Retinal pigment epithelial cell (primary cell): Measurements from ENCODE around the gene CHST15.

Experiments used
- DNase-seq: peaks from one replicate; pipeline ENCODE4 v3.0.0-alpha.2; 2010; ENCODE audit warnings: low read depth
- H3K4me3 ChIP-seq: 2 replicates; pipeline ENCODE4 v1.5.1; 2011; ENCODE audit warnings: mild to moderate bottlenecking, low read length, control low read depth, moderate library complexity
- TF ChIP-seq, protein P1 (sequence below): conservative IDR thresholded peaks from 2 replicates; pipeline ENCODE4 v1.5.1; 2011; ENCODE audit warnings: low read depth, low read length, control low read depth, inconsistent platforms

CHST15 gene

DNA sequence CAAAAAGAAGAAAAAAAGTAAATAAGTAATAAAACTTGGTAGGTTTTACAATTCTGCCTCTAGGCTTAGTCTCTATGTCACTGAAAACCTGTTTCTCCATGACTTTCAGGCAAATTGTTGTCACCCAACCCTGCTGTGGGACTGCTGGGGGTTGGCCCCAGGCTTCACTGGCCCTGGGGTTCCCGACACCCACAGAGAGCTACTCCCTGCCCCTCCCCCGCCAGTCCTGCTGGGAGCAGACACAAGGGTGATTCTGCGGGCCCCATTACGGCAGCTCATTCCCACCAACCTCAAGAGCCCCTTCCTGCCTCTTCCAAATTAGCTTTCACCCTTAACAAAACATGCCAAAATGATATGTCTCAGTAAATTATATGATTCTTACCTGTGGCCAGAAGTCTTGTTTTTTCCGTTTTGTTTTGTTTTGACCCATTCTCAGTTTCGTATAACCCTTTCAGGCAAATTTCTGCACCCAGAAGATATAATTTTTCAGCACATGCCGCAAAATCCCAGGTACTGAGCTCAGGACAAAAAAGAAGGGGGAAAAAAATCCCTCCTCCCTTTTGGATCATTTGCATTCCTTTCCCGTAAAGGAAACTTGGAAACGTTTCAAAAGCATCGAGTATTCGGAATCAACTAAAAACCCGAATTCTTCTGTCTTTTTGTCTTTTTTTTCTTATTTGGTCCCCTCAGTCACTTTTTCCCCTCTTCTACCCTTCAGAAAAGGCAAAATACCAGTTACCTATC, 27.8 kb downstream of the CHST15 start:
- TF ChIP-seq, protein P1, sequence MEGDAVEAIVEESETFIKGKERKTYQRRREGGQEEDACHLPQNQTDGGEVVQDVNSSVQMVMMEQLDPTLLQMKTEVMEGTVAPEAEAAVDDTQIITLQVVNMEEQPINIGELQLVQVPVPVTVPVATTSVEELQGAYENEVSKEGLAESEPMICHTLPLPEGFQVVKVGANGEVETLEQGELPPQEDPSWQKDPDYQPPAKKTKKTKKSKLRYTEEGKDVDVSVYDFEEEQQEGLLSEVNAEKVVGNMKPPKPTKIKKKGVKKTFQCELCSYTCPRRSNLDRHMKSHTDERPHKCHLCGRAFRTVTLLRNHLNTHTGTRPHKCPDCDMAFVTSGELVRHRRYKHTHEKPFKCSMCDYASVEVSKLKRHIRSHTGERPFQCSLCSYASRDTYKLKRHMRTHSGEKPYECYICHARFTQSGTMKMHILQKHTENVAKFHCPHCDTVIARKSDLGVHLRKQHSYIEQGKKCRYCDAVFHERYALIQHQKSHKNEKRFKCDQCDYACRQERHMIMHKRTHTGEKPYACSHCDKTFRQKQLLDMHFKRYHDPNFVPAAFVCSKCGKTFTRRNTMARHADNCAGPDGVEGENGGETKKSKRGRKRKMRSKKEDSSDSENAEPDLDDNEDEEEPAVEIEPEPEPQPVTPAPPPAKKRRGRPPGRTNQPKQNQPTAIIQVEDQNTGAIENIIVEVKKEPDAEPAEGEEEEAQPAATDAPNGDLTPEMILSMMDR = no peak
- H3K4me3 ChIP-seq = no peak overlapping the region
- DNase-seq = no peak

DNA sequence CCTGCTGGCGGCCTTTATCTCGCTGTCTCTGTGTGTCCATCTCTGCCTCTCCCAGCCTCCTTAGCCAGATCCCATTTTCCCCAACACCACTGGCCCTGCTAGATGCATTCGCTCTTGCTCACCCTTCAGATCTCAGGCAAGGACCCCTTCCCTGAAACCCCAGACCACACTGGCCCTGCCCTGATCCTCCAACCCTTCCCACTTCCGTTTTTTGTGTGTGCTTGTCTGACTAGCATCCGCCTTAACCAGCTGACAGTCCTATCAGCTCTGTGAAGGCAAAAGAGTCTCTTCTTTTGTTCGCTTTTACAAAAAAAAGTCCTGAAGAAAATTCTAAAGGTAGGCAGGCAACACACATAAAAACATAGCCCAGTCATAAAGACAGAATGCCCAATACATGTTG, 28.7 kb downstream of the CHST15 start:
- no peak overlapping the region for H3K4me3 ChIP-seq
- TF ChIP-seq, protein P1 = no peak
- DNase-seq = no peak

DNA sequence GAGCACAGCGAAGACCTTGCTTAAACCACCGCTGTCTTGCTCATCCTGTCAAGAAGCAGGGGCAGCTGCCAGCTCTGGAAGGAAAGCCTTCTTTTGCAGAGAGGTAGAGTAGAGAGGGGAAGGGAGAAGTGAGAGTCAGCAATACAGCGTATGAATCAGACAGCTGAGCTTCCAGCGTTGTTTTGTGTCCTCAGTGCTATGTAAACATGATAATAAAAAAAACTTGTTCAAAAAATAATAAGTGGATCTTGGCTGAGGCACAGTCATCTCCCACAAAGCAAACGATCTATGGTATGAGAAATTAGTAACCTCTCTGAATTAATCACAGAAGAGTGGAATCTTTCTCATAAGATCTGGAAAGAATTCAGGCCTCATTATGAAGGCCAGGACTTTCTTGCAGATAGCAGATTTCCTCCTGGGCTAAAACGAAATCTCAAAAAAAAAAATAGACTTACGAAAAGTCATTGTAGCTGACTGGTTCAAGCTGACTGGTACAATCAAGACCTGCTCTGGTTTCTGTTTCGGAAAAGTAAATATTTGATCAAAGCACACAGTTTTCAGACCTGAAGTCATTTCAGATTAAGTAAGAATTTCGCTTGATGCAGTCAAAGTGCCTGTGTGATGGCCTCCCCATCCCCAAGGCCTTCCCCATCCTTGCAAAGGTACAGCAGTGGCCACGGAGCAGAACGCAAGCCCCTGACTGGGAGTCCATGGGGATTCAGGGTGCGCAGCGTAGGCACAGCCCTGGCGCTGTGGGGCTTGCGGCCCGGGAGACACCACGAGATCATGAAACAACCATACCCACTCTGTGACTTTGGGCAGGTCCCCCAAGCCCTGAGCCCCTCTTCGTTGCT, 29.4 kb downstream of the CHST15 start:
- no peak for DNase-seq
- TF ChIP-seq, protein P1 = no peak
- H3K4me3 ChIP-seq = no peak overlapping the region

DNA sequence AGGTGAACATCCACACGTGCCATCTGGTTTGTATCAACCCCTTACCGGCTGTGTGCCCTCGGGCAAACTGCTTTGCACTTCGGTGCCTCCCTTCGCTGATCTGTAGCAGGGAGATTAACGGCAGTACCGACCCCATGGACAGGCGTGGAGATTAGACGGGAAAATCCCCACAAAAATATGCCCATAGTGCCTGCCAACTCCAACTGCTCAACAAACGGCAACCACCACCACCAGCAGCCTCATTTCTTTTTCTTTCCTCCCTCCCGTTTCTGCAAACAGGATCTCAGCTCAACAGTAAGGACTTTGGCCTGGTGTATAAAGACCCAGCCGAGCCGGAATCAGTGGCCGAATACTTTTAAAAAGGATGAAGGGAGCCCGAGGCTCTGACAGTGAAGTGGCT, 31.0 kb downstream of the CHST15 start:
- no peak overlapping the region for H3K4me3 ChIP-seq
- DNase-seq = no peak
- TF ChIP-seq, protein P1 = no peak

DNA sequence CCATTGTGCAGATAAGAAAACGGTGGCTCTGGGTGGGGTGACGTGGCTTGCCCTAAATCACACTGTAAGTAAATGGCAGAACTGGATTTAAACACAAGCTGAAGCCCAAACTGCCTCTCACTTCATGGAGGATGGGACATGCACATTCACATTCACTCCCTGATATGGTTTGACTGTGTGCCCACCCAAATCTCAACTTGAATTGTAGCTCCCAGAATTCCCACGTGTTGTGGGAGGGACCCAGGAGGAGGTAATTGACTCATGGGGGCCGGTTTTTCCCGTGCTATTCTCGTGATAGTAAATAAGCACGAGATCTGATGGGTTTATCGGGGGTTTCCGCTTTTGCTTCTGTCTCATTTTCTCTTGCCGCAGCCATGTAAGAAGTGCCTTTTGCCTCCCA, 32.4 kb downstream of the CHST15 start:
- DNase-seq = no peak
- TF ChIP-seq, protein P1 = no peak

DNA sequence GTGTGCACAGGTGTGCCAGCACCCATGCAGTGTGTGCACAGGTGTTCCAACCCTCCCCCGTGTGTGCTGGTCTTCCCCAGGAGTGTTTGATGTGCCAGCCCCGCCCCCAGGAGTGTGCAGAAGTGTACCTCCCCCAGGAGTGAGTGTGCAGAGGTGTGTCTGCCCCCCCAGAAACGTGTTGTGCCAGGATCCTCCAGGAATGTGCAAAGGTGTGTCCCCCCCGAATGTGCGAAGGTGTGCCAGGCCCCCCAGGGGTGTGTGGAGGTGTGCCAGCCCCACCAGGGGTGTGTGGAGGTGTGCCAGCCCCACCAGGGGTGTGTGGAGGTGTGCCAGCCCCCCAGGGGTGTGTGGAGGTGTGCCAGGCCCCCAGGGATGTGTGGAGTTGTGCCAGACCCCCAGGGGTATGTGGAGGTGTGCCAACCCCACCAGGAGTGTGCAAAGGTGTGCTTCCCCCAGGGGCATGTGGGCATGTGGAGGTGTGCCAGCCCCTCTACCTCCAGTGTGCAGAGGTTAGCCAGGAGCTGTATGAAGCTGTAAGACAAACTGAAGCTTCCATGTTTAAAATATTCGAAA, 33.2 kb downstream of the CHST15 start:
- DNase-seq = no peak
- TF ChIP-seq, protein P1 = no peak

More for the DNA sequence above, 32.4 kb downstream of the CHST15 start:
- no peak overlapping the region for H3K4me3 ChIP-seq

More for the DNA sequence above, 33.2 kb downstream of the CHST15 start:
- H3K4me3 ChIP-seq = no peak overlapping the region
